HG03439 (cell line): ENCODE results near the gene FBXO8.

ENCODE experiments used
- ATAC-seq: cut with Tn5 transposase; IDR thresholded peaks from one replicate; pipeline ENCODE4 v1.9.1; 2021; ENCODE audit warnings: mild to moderate bottlenecking, moderate library complexity; ENCODE audit not compliant: unreplicated experiment

FBXO8 gene

DNA sequence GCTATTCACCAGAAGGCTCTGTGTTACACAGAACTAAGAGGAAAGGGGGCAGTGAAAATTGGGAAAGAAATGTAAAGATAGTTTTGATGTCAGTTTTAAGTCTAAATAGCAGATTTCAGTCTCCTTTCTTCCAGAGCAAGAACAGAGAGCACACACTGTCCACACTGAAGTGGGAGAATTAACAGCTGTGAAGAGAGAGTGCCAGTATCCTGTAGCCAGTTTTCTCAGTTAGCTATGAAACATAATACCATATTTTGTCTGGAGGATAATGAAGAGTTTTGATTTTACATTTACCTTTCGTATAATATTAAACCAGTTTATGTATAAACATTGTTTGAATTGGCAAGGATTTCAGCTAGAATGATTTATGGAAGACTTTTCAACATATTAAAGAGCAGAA is 35.1 kb downstream of the FBXO8 start:
- no peak for ATAC-seq

DNA sequence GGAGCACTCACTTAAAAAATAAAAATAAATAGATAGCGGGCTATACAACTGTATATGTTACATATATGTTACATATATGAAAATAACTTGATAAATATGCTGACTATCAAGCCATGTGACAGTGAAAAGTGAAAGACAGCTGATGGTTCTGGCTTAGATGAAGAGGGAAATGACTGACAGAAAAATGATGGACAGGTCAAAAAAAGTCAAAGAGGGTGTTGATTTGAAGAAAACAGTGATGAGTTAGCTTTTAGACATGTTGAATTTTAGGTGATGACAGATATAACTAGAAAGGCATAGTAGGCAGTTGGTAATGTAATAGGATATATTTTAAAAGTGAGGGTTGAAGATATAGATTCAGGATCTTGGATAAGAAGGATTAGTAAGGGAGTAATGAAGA is 37.8 kb downstream of the FBXO8 start:
- ATAC-seq = no peak

GRCh38 chr4:174244441-174244840 is 39.0 kb downstream of the FBXO8 start:
- no peak for ATAC-seq

DNA sequence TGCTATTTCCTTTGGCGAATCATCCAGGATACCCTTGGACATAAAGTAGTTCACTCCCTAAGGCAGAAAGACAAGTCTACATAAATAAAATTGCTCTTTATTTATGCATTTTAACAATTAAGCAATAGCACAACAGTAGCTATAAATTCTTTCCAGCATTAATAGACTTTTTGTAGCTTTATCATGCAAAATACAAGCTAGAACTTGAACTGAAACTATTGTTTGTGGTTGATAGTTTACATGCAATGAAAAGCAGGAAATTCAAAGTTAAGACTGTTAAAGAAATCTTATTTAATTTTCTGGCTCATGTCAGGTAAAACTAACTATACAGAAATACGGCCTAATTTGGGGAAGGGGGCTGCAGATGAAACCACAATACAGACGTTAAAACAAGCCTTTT is 42.3 kb downstream of the FBXO8 start:
- ATAC-seq = no peak

DNA sequence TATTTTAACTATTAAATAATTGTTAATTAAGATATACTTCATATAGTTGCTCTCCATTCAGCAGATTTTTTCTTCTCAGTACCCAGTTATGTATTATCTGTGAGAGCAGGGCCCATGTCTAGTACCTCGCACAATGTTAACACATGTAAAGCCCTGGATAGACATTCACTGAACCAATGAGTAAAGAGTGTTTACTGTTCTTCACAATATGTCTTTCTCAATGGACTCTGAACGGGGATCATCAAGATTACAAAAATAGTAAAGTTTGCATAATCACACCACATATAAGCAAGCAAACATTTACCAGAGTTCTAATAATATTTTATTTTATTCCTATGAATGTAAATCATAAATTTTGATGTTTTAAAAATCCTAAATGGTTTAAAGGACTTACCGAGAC is 47.1 kb downstream of the FBXO8 start:
- no peak for ATAC-seq

DNA sequence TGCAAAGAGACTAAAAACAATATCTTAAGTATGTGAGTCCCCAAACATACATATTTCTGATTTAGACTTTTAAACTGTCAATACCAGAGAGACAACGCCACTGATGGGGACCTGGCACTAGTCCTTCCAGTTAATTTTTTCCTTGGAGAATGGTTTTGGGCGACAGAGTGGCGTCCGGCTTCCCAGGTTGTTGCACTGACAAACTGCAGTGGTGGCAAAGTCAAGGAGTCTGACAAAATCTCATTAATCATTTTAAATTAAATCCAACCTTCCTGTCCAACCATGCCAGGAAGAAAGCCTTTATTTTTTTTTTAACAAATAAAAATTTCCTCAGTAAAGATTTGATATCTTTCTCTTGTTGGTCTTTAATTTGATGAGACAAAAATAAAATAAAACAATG is 52.8 kb downstream of the FBXO8 start:
- ATAC-seq = no peak

GRCh38 chr4:174230148-174230547 is 53.3 kb downstream of the FBXO8 start:
- ATAC-seq = no peak

- ATAC-seq = no peak
Measured at GRCh38 chr4:174228988-174229387, 54.5 kb downstream of the FBXO8 start.

DNA sequence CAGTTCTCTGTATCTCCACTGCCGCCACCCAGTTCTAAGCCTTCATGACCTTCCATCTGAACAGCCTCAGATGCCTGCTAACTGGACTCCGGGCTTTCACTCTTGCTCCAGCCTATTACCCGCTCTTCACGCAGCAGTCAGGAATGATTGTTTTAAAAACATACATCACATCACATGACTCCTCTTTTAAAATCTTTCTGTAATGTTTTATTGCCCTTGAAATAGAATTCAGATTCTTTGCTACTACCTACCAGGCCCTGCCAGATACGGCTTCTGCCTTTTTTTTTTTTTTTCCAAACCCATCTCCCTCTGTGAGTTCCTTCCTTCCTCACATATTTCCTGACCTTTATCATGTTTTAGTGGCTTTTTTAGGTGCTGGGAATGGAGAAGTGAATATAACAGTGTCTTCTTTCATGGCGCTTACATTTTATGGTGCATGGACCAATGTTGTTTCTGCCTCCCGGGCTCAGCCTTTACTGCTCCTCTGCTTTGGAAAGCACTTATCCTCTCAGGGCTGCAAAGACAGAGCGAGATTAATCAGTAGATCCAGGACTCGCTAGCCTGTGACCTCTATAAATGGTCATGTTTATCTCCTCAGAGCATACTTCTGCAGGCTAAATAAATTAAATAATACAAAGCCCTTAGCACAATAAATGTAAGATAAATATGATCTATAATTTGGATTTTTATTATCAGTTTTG is 58.0 kb downstream of the FBXO8 start:
- no peak for ATAC-seq

DNA sequence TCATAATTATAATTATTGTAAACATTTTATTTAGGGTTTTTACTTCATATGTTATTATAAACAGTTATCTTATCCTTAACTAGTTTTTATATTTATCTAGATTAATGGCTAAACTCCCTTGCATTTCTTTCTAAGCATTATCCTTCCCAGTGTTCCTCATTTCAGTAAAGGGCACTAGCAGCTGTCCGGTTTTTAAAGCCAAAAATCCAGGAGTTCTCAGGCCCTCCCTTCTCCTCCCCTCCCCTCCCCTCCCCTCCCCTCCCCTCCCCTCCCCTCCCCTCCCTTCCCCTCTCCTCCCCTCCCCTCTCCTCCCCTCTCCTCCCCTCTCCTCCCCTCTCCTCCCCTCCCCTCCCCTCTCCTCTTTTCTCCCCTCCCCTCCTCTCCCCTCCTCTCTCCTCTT is 58.9 kb downstream of the FBXO8 start:
- ATAC-seq = no peak

- ATAC-seq = peak; percentile 79
Measured at GRCh38 chr4:174222266-174222872, 61.1 kb downstream of the FBXO8 start.

GRCh38 chr4:174218127-174218790 is 65.2 kb downstream of the FBXO8 start:
- ATAC-seq = no peak

DNA sequence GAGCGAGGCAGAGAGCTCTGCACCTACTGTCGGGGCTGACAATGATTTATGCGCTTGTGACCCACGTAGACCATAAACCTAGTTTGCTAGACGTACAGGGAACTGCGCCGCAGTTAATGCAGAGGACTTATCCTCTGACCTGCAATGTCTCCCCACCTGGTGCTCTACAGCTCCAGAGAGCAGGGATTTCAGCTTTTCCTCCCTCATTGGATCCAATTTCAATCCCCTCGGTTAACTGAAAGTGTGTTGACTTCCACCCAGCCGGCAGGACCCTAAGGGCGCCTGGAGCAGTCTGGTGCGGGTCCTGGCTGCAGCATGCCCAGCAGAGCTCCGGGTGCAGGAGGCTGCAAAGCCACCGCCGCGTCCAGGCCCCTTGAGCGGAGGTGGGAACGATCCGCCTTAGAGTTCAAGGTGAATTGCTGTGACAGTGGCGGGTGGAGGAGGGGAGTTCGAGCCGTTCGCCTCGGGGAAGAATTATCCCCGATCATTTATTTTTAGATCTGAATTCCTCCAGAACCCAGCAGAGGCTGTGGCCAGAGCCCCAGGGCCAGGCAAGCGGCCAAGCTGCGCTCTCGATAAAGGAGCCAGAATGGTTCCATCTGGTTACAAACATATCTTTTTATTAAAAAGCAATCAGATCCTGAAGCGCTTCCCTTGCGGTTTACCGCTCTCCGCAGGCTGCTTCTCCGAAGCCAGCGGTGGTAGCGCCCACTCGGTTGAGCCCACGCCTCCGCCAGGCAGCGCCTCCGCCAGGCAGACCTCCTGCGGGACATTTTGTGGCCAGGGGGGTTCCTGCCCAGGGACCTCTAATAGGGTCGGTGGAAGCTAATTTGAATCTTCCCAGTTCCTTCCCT is 66.0 kb downstream of the FBXO8 start:
- ATAC-seq = no peak

GRCh38 chr4:174216799-174217272 is 66.6 kb downstream of the FBXO8 start:
- ATAC-seq = no peak

- no peak for ATAC-seq
Measured at GRCh38 chr4:174215961-174216680, 67.3 kb downstream of the FBXO8 start.

DNA sequence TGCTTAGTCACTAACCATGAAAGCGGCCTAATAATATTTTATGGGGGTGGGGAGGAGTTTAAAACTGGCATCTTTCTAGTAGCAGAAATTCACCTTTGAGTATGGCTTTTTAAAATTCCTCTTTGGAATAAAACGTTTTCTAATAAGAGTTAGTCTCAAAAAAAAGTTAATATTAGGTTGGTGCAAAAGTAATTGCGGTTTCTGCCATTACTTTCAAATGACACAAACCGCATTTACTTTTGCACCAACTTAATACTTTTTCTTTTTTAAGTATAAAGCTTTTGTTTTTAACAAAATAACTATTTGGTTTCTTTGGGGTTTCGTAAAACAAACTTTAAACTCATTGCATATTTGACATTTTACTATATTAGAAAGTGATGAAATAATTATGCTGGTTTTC is 68.4 kb downstream of the FBXO8 start:
- no peak for ATAC-seq

- peak; percentile 50 for ATAC-seq
Measured at GRCh38 chr4:174214101-174214878, 69.2 kb downstream of the FBXO8 start.

DNA sequence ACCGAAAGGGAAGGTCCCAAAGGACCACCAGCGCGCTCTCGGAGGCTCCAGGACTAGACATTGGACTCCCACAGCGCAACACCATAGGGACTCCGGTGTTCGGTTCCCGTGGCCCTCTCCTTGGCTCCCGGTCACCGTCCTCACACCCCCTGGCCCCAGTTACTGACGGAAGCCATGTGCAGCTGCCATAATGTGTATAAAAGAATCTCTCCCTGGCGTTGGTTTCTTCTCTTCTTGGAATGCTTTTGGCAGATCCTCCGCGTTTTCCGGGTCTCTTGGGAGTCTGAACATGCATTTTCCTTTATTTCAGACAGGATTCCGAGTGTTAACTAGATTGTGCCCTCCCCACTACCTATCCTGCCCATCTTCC is 69.8 kb downstream of the FBXO8 start:
- ATAC-seq = no peak

DNA sequence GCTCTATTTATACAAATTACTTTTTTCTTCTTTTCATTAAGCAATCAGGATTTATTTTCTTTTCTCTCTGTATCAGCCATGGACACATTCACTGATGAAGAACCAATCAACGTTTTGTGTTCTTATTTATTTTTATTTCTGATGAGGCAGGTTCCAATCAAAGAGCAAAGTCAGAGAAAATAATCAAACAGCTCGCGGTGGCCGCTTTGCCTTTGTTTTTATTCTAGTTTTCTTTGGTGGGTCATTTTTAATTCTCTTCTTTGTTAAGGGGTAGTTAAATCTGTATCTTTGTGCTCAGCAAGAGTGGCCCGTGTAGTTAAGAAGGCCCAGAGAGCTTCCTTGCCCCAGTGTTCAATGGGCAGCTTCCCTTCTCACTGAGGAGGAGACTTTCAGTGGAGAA is 71.4 kb downstream of the FBXO8 start:
- ATAC-seq = no peak

DNA sequence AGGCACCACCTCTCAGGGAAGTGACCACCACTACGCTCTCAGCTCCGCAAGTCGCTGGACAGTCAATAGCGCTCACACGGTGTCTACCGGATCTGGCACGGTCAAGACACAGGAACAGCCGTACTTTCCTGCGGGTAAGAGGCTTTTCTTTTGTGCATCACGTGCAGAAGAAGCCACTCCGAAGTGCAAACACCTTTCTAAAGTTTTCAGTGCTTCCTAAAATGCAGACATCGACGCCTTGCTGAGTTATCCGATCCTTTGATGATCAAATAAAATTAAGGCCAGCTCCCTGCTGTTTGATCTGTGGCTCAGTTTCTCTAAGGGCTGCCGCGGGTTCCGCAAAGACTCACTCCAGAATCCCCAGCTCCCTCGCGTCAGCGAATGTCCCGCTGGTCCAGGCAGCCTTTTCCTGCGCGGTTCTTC is 71.8 kb downstream of the FBXO8 start:
- no peak for ATAC-seq
